B cell (primary cell): Measurements from ENCODE around the gene PANK3. TPM values are rescaled to one million over a fixed set of nuclear protein-coding genes. Genes with fewer than 3 reads are reported as not detected.

ENCODE experiments used
- ATAC-seq: fragments of 200-7000 bp; cut with Tn5 transposase; one replicate; pipeline ENCODE4 v1.10.0; 2021; ENCODE audit warnings: low read depth, mild to moderate bottlenecking, moderate number of reproducible peaks, moderate library complexity
- CTCF ChIA-PET: fragments of 350-600 bp; sonication (Branson Sonifier 250); formaldehyde crosslinking; loops from one replicate; lab custom pipeline; 2021; ENCODE audit warnings: antibody characterized with exemption, inconsistent platforms; lab: Charles Lee
- POLR2A ChIA-PET: fragments of 350-600 bp; sonication (Branson Sonifier 250); formaldehyde crosslinking; loops from one replicate; lab custom pipeline; 2021; ENCODE audit warnings: antibody characterized with exemption; lab: Charles Lee
- DNase-seq: peaks from one replicate; pipeline ENCODE4 v3.0.0; 2013
- H2AFZ ChIP-seq: 2 replicates; pipeline ENCODE4 v1.6.1; 2012; ENCODE audit warnings: mild to moderate bottlenecking, low read depth, low read length; ENCODE audit not compliant: insufficient read depth, poor library complexity, severe bottlenecking
- H3K27ac ChIP-seq, 2 donors: 1 replicate in 1 of 2; 2 replicates in 1 of 2; pipeline ENCODE4 v1.5.1; 2012 to 2013; ENCODE audit warnings: low read length in 2 of 2, mild to moderate bottlenecking in 2 of 2, moderate library complexity in 1 of 2
- H3K27me3 ChIP-seq, 4 experiments: fragments of 200-600 bp in 1 of 4; sonication (generic) in 1 of 4; replicated peaks in 1 of 4; 1 replicate in 2 of 4; 2 replicates in 2 of 4; pipeline versions ENCODE4 v1.6.1 to v1.7.0; 2013 to 2016; ENCODE audit warnings: low read length in 3 of 4, mild to moderate bottlenecking in 2 of 4, mixed read lengths in 1 of 4, moderate library complexity in 1 of 4; ENCODE audit not compliant: insufficient read depth in 4 of 4, control insufficient read depth in 3 of 4; ENCODE audit errors: control extremely low read depth in 1 of 4
- H3K36me3 ChIP-seq, 2 experiments: replicated peaks in 1 of 2; 1 replicate in 1 of 2; 2 replicates in 1 of 2; pipeline versions ENCODE4 v1.6.1 to v1.7.1; 2013; ENCODE audit warnings: low read length in 1 of 2; ENCODE audit not compliant: insufficient read depth in 2 of 2, control insufficient read depth in 1 of 2; ENCODE audit errors: control extremely low read depth in 1 of 2, extremely low read depth in 1 of 2
- H3K4me1 ChIP-seq, 2 donors: fragments of 200-600 bp in 1 of 2; sonication (generic) in 1 of 2; 1 replicate in 1 of 2; 2 replicates in 1 of 2; pipeline versions ENCODE4 v1.5.1 to v1.6.1; 2013 to 2017; ENCODE audit warnings: low read length in 2 of 2; ENCODE audit not compliant: control insufficient read depth in 2 of 2, insufficient read depth in 2 of 2
- H3K4me2 ChIP-seq: replicated peaks from 2 replicates; pipeline ENCODE3; 2012; ENCODE audit warnings: mild to moderate bottlenecking, low read depth, low read length; ENCODE audit not compliant: poor library complexity, severe bottlenecking
- H3K4me3 ChIP-seq, 5 experiments: fragments of 200-600 bp in 1 of 5; sonication (generic) in 1 of 5; 1 replicate in 3 of 5; 2 replicates in 2 of 5; pipeline versions ENCODE4 v1.5.1 to v1.7.0; 2011 to 2016; ENCODE audit warnings: low read length in 4 of 5, mild to moderate bottlenecking in 4 of 5, low read depth in 2 of 5, control low read depth in 1 of 5, moderate library complexity in 1 of 5; ENCODE audit not compliant: insufficient read depth in 1 of 5; ENCODE audit errors: control extremely low read depth in 1 of 5, extremely low read depth in 1 of 5
- H3K79me2 ChIP-seq: fragments of 200-600 bp; sonication (generic); one replicate; pipeline ENCODE4 v1.6.0; 2016; ENCODE audit warnings: low read length; ENCODE audit not compliant: control insufficient read depth, insufficient read depth
- H3K9ac ChIP-seq: fragments of 200-600 bp; sonication (generic); 2 replicates; pipeline ENCODE4 v1.6.1; 2017; ENCODE audit warnings: mild to moderate bottlenecking, low read length, moderate library complexity
- H3K9me3 ChIP-seq, 3 donors: one replicate each; pipeline versions ENCODE4 v1.6.1 to v1.7.1; 2013; ENCODE audit warnings: low read length in 2 of 3; ENCODE audit not compliant: control insufficient read depth in 2 of 3, insufficient read depth in 1 of 3; ENCODE audit errors: control extremely low read depth in 1 of 3
- H4K20me1 ChIP-seq: 2 replicates; pipeline ENCODE4 v1.6.0; 2012; ENCODE audit warnings: mild to moderate bottlenecking, low read length; ENCODE audit not compliant: insufficient read depth, control insufficient read depth, poor library complexity, severe bottlenecking
- H3K27ac Mint-ChIP-seq: one replicate; pipeline ENCODE4 v1.8.0; 2021; ENCODE audit warnings: mixed read lengths
- H3K27me3 Mint-ChIP-seq: one replicate; pipeline ENCODE4 v1.8.0; 2021; ENCODE audit warnings: mixed read lengths
- H3K4me1 Mint-ChIP-seq: one replicate; pipeline ENCODE4 v1.8.0; 2021; ENCODE audit warnings: mixed read lengths
- H3K4me3 Mint-ChIP-seq: one replicate; pipeline ENCODE4 v1.8.0; 2021; ENCODE audit warnings: mixed read lengths
- H3K9me3 Mint-ChIP-seq: one replicate; pipeline ENCODE4 v1.8.0; 2022; ENCODE audit warnings: mixed read lengths; ENCODE audit not compliant: insufficient read depth
- CTCF ChIP-seq: fragments of 200-600 bp; IDR thresholded peaks from one replicate; pipeline ENCODE4 v1.8.0; 2022; ENCODE audit warnings: antibody characterized with exemption, mild to moderate bottlenecking
- EZH2 ChIP-seq: IDR thresholded peaks from 2 replicates; pipeline ENCODE4 v1.6.1; 2012; ENCODE audit warnings: borderline replicate concordance, low read depth, mild to moderate bottlenecking, moderate library complexity, low read length; ENCODE audit not compliant: insufficient read depth, poor library complexity, severe bottlenecking
- WGBS: methylation state at CpG from one replicate; pipeline ENCODE4 v1.1.5; 2013; ENCODE audit warnings: missing lambda C conversion rate; ENCODE audit not compliant: insufficient coverage; 5-methylcytosine and 5-hydroxymethylcytosine counted together
- intact Hi-C: fragments of 100-400 bp; cut with micrococcal nuclease; formaldehyde crosslinking; loops from one replicate; pipeline ENCODE4 v1.10.0; 2022
- polyA plus RNA-seq: library from polyadenylated mRNA; depleted of rRNA; stranded (reverse); fragments of >200 nt; gene quantifications from 2 replicates; pipeline ENCODE4 v1.2.3, GENCODE V29; 2012
- total RNA-seq, 2 donors: library from RNA; stranded (reverse); fragments of 120-200 nt in 1 of 2; gene quantifications; 1 replicate in 1 of 2; 2 replicates in 1 of 2; pipeline versions ENCODE4 v1.2.3 to v1.2.4, GENCODE V29; 2013 to 2022

PANK3 gene
- total and polyA plus RNA-seq, 2 donors (not counting 1 experiment from before 2014, with no cell fraction given), result 6.3 to 61.8 TPM

GRCh38 chr5:168525856-168526255 lies 53.3 kb downstream of the PANK3 start:
- Mint-ChIP-seq H3K4me3 (no peak overlapping the region), H3K4me1 (peaks cover 3% of the 10 kb centered on the region), H3K27me3 (peaks cover 28% of the 10 kb centered on the region), H3K9me3 (no peaks in the 10 kb centered on the region), H3K27ac (no peak overlapping the region)
- peaks cover 8 to 9% of the 10 kb centered on the region in 2 donors for H3K4me1 ChIP-seq
- no peak overlapping the region for H3K9ac ChIP-seq
- H2AFZ ChIP-seq, result no peak overlapping the region
- intact Hi-C loops, result no loop called here
- H3K4me3 ChIP-seq, result no peak overlapping the region
- no peaks in the 10 kb centered on the region for H4K20me1 ChIP-seq
- no peak overlapping the region for H3K27ac ChIP-seq
- no peaks in the 10 kb centered on the region for H3K36me3 ChIP-seq
- ATAC-seq, result no peak
- no peak for DNase-seq
- no CpG with 5 or more reads among the region's 2 CpGs for WGBS
- TF ChIP-seq CTCF, result no peak
- no peak for TF ChIP-seq EZH2
- peaks cover 0 to 19% (median 0%) of the 10 kb centered on the region in 3 donors for H3K9me3 ChIP-seq
- ChIA-PET POLR2A (no interaction called here), CTCF (no interaction called here)
- peaks cover 0 to 29% (median 16%) of the 10 kb centered on the region in 4 experiments for H3K27me3 ChIP-seq
- no peak overlapping the region for H3K4me2 ChIP-seq
- H3K79me2 ChIP-seq, result no peaks in the 10 kb centered on the region

- POLR2A ChIA-PET, result no interaction called here
- DNase-seq, result no peak
- CTCF ChIA-PET, result no interaction called here
- H3K27ac ChIP-seq, result no peak overlapping the region
- no peak overlapping the region for H3K4me3 Mint-ChIP-seq
- H3K27me3 Mint-ChIP-seq, result no peaks in the 10 kb centered on the region
- no peaks in the 10 kb centered on the region for H3K9me3 Mint-ChIP-seq
- peaks cover 0 to 8% (median 5%) of the 10 kb centered on the region in 3 donors for H3K9me3 ChIP-seq
- no peak for ATAC-seq
- no peak overlapping the region for H3K4me3 ChIP-seq
- no peaks in the 10 kb centered on the region for H3K27me3 ChIP-seq
- H4K20me1 ChIP-seq, result no peaks in the 10 kb centered on the region
- intact Hi-C loops, result no loop called here
- no peak overlapping the region for H3K4me2 ChIP-seq
- H3K79me2 ChIP-seq, result no peaks in the 10 kb centered on the region
- H3K4me1 ChIP-seq, result no peaks in the 10 kb centered on the region
- H3K9ac ChIP-seq, result no peak overlapping the region
- H3K27ac Mint-ChIP-seq, result no peak overlapping the region
- TF ChIP-seq EZH2 (no peak), CTCF (no peak)
- H3K36me3 ChIP-seq, result peaks cover 13 to 86% of the 10 kb centered on the region in 2 experiments
- H2AFZ ChIP-seq, result no peak overlapping the region
- no CpG with 5 or more reads among the region's 2 CpGs for WGBS
- H3K4me1 Mint-ChIP-seq, result no peaks in the 10 kb centered on the region
Measured at GRCh38 chr5:168513861-168514428, 65.2 kb downstream of the PANK3 start.
